Psoas muscle (tissue), 8 donors: ENCODE measurements around the gene KIAA0825. TPM values are rescaled to one million over a fixed set of nuclear protein-coding genes. Genes with fewer than 3 reads are reported as not detected.
A peak's percentile ranks its signal among the peaks of the same experiment; 100 is the strongest.

ENCODE experiments used
- ATAC-seq, 4 donors: fragments of 200-7000 bp; cut with Tn5 transposase; one replicate each; pipeline ENCODE4 v1.9.1; 2020; ENCODE audit warnings: moderate library complexity in 3 of 4, mild to moderate bottlenecking in 2 of 4
- DNase-seq, 2 donors: peaks; one replicate each; pipeline ENCODE4 v3.0.0-alpha.2; 2020
- H3K27ac ChIP-seq: fragments of 200-600 bp; one replicate; pipeline ENCODE4 v1.8.0; 2022
- H3K27me3 ChIP-seq, 3 donors: fragments of 200-600 bp in 1 of 3; one replicate each; pipeline versions ENCODE4 v1.6.1 to v1.8.0; 2013 to 2022; ENCODE audit warnings: low read length in 2 of 3, mild to moderate bottlenecking in 2 of 3, moderate library complexity in 1 of 3; ENCODE audit not compliant: insufficient read depth in 3 of 3
- H3K36me3 ChIP-seq, 2 donors: fragments of 200-600 bp in 1 of 2; one replicate each; pipeline versions ENCODE4 v1.6.1 to v1.8.0; 2013 to 2022; ENCODE audit warnings: low read depth in 1 of 2, mild to moderate bottlenecking in 1 of 2, moderate library complexity in 1 of 2; ENCODE audit not compliant: insufficient read depth in 1 of 2
- H3K4me1 ChIP-seq: fragments of 200-600 bp; one replicate; pipeline ENCODE4 v1.8.0; 2022
- H3K4me3 ChIP-seq: fragments of 200-600 bp; one replicate; pipeline ENCODE4 v1.8.0; 2022; ENCODE audit warnings: mild to moderate bottlenecking
- H3K9me3 ChIP-seq: fragments of 200-600 bp; one replicate; pipeline ENCODE4 v1.8.0; 2022
- CTCF ChIP-seq: fragments of 200-600 bp; IDR thresholded peaks from one replicate; pipeline ENCODE4 v1.8.0; 2022; ENCODE audit warnings: antibody characterized with exemption
- WGBS, 3 donors: extraction: QIAGEN DNeasy Blood & Tissue Kit; methylation state at CpG; one replicate each; pipeline versions ENCODE4 v1.1.6 to v1.1.7; 2013; 5-methylcytosine and 5-hydroxymethylcytosine counted together
- intact Hi-C, 2 donors: fragments of 100-400 bp; cut with DNase I; formaldehyde crosslinking; loops; one replicate each; pipeline versions ENCODE4 v1.11.0 to v1.14.2; 2022
- polyA plus RNA-seq, 3 donors: library from polyadenylated mRNA; stranded (reverse); fragments of 200-250 nt; gene quantifications; one replicate each; pipeline ENCODE4 v1.2.3, GENCODE V29; 2013
- total RNA-seq, 4 donors: library from RNA; stranded (reverse); fragmentation: NEBNext Ultra II Directional in 2 of 4; extraction: Animal tissue kit (Norgen Biotek cat#: 25700) in 2 of 4; gene quantifications; one replicate each; pipeline versions ENCODE4 v1.2.1 to v1.2.4, GENCODE V29; 2021 to 2023
- donor health status: healthy with polysubstance abuse.
- donor health status: DM: no; HTN: no; CAD: no; lungs with moderate emphysema.
- donor health status: Bipolar disorder and iron deficiency.
- donor health status: healthy.
- donor health status: DM: yes; HTN: yes; CAD: no.
- donor health status: DM: no; HTN: no; CAD: no.
- donor health status: DM: no; HTN: no; CAD: no.
- donor health status: DM: yes; HTN: yes; CAD: no.

KIAA0825 gene
- total and polyA plus RNA-seq, 7 donors, result 0.41 to 1.5 (median 1.1) TPM

GRCh38 chr5:94228791-94229190 lies 389.6 kb downstream of the KIAA0825 start:
- H3K27me3 ChIP-seq, result no peaks in the 10 kb centered on the region
- ATAC-seq, result no peak
- no peaks in the 10 kb centered on the region for H3K9me3 ChIP-seq
- peak in 1 of 2 donors; percentile 10 for DNase-seq
- TF ChIP-seq CTCF, result no peak
- intact Hi-C loops, result no loop called here
- H3K4me1 ChIP-seq, result no peaks in the 10 kb centered on the region
- H3K27ac ChIP-seq, result no peak overlapping the region
- H3K36me3 ChIP-seq, result no peaks in the 10 kb centered on the region
- no peak overlapping the region for H3K4me3 ChIP-seq

- H3K4me1 ChIP-seq, result no peaks in the 10 kb centered on the region
- TF ChIP-seq CTCF, result no peak
- no peak for ATAC-seq
- H3K27me3 ChIP-seq, result no peaks in the 10 kb centered on the region
- WGBS, 3 donors, result 46 to 52% (median 47%) methylated on average over 2 of the region's 2 CpGs
- H3K27ac ChIP-seq, result no peak overlapping the region
- H3K9me3 ChIP-seq, result no peaks in the 10 kb centered on the region
- H3K36me3 ChIP-seq, result no peaks in the 10 kb centered on the region
- no peak overlapping the region for H3K4me3 ChIP-seq
- intact Hi-C loops, result no loop called here
- no peak for DNase-seq
Observed at GRCh38 chr5:94223235-94223634, 395.2 kb downstream of the KIAA0825 start.

- DNase-seq (no peak), ATAC-seq (no peak)
- no peaks in the 10 kb centered on the region for H3K4me1 ChIP-seq
- intact Hi-C loops, result no loop called here
- H3K27ac ChIP-seq, result no peak overlapping the region
- no peak for TF ChIP-seq CTCF
- H3K27me3 ChIP-seq, result no peaks in the 10 kb centered on the region
- H3K4me3 ChIP-seq, result no peak overlapping the region
- H3K9me3 ChIP-seq, result no peaks in the 10 kb centered on the region
- no peaks in the 10 kb centered on the region for H3K36me3 ChIP-seq
Observed at GRCh38 chr5:94218374-94218773, 400.0 kb downstream of the KIAA0825 start.

- 81 to 87% (median 82%) methylated on average over 3 of the region's 3 CpGs for WGBS, 3 donors
- Histone ChIP-seq H3K4me3 (no peak overlapping the region), H3K27ac (no peak overlapping the region), H3K4me1 (no peaks in the 10 kb centered on the region), H3K27me3 (no peaks in the 10 kb centered on the region), H3K9me3 (no peaks in the 10 kb centered on the region), H3K36me3 (no peaks in the 10 kb centered on the region)
- DNase-seq, result no peak
- ATAC-seq, result no peak
- no peak for TF ChIP-seq CTCF
- intact Hi-C loops, result no loop called here
Observed at GRCh38 chr5:94217745-94218144, 400.7 kb downstream of the KIAA0825 start.

GRCh38 chr5:94217216-94217615 lies 401.2 kb downstream of the KIAA0825 start:
- Histone ChIP-seq H3K27me3 (no peaks in the 10 kb centered on the region), H3K36me3 (no peaks in the 10 kb centered on the region), H3K27ac (no peak overlapping the region), H3K4me1 (no peaks in the 10 kb centered on the region), H3K4me3 (no peak overlapping the region), H3K9me3 (no peaks in the 10 kb centered on the region)
- no peak for DNase-seq
- WGBS, 3 donors, result 83 to 87% (median 83%) methylated on average over 2 of the region's 2 CpGs
- no peak for TF ChIP-seq CTCF
- intact Hi-C loops, result no loop called here
- no peak for ATAC-seq
